Activated naive CD4-positive, alpha-beta T cell (primary cell): ENCODE results near the gene NLRC5.
"Not testable (repeated sequence)": the region's sequence is repeated elsewhere in the genome, so short reads cannot be mapped to it uniquely, and the experiment has no call there.

ENCODE experiments used
- DNase-seq, 4 experiments: peaks; one replicate each; lab custom pipeline; 2025; lab: John Stamatoyannopoulos, UW

NLRC5 gene

DNA sequence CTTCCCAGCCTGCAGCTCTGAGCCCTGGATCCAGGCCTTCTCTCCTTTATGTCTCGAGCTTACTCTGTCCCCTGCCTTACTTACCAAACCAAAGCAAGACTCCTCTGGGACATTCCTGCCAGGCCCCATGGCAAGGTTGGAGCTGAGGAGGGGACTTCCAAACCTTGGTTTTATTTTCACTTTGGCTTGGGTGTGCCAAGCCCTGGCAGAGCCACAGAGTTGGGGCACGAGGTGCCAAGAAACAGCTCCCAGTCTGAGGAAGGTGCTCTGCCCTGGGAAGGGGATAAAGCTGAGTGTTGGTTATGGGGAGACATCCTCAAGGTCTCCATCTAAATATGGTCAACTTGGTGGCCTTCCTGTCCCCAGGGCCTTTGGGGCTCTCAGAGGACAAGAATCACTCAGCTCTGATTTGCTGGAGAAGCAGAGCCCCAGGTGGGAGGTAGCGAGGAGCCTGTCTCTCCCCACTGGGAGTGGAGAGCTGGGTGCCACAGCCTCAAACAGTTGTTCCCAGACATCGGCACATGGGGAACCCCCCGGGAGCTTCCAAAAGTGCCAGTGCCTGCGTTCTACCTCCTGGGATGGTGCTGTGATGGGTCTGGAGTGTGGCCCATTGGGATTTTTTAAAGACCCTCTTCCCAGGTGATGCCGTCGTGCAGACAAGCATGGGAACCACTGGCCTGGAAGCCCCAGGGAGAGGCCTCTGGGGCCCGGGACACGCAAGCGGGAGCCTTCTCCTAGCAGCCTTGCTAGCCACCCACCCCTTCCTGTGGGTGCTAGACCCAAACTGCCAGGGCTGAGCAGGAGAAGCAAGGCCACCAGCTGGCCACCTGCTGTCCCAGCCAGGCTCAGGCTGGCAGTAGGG is 10.3 kb downstream of the NLRC5 start:
- no peak for DNase-seq

GRCh38 chr16:57000271-57001025 is 11.1 kb downstream of the NLRC5 start:
- no peak for DNase-seq

DNA sequence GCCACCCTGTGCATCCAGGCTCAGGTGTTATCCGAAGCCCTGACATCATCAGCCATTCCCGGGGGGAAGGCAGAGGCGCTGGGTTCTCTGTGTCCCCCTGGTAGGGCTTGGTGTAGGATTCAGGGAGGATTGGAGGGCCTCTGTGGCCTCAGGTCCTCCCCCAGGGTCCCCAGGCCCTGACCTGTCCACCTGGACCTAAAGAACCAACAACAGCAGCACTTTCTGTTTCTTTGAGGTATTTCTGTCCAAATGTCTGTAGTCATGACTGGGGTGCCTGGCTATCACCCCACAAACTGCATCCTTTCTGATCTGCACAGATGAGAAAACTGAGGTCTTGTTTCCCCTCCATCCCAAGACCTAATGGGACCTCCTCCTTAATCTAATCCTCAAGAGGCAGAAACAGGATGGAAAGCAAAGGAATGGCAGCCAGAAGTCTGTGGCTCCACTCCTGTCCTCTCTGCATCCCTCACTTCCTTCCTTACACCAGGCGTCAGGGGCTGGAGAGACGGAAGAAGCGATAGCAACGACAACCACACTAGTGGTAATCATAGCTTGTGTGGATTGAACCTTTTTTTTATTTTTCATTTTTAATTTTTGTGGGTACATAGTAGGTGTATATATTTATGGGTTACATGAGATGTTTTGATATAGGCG is 11.8 kb downstream of the NLRC5 start:
- DNase-seq: no peak

- DNase-seq: no peak
These were observed 14.4 kb downstream of the NLRC5 start for GRCh38 chr16:57003439-57004386.

GRCh38 chr16:57004387-57005250 is 15.3 kb downstream of the NLRC5 start:
- DNase-seq: no peak

DNA sequence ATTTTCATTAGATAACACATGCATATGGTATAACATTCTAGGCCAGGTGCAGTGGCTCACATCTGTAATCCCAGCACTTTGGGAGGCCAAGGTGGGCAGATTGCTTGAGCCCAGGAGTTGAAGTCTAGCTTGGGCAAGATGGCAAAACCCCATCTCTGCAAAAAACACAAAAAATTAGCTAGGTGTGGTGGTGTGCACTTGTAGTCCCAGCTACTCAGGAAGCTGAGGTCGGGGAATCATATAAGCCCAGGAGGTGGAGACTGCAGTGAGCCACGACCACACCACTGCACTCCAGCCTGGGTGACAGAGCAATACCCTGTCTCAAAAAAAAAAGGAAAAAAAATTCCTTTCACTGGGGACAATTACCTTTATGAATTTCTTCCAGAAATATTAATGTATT is 16.2 kb downstream of the NLRC5 start:
- not testable (repeated sequence) for DNase-seq

DNA sequence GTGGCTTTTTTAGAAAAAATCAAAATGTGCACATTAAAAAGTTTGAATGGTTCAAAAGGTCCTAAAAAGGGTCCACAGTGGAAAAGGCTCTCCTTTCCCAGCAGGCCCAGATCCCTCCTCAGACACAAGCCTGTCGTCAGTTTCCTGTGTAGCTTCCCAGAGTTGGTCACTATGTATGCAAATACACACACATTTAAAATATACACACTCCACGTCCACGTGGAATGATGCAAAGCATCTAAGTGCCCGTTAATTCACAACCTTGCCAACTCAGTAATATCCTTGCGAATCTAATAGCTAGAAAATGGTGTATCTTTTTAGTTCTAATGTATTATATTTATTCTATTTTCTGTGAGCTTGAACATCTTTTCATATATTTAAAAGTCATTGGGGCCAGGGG is 17.7 kb downstream of the NLRC5 start:
- no peak for DNase-seq

DNA sequence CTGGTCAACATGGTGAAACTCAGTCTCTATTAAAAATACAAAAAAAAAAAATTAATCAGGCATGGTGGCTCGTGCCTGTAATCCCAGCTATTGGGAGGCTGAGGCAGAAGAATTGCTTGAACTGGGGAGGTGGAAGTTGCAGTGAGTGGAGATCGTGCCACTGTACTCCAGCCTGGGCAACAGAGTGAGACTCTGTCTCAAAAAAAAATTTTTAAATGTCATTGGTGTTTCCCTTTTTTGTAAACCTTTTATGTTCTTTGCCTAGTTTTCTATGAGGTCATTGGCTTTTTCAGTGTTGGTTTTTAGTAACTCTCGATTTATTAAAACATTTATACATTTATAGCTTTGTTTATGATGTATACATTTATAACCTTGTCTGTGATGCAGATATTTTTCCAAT is 18.2 kb downstream of the NLRC5 start:
- no peak for DNase-seq

DNA sequence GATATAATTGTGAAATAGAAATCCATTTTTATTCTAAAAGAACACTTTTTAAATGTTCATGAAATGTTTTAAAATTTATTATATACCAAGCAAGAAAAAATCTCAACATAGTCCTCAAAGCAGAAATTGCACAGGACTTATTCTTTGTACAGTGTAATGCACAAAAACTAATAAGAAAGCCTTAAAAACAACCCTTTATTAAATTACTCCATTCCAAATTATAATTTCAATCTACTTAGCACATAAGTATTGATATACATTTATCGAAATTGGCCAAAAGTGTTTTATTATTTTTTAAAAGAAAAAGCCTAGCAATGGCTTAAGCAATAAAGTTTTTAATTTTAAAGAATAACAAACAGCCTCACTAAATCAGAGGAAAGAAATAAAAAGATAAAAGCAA is 19.1 kb downstream of the NLRC5 start:
- DNase-seq: no peak

- DNase-seq: no peak
These were observed 20.4 kb downstream of the NLRC5 start for GRCh38 chr16:57009643-57010170.

DNA sequence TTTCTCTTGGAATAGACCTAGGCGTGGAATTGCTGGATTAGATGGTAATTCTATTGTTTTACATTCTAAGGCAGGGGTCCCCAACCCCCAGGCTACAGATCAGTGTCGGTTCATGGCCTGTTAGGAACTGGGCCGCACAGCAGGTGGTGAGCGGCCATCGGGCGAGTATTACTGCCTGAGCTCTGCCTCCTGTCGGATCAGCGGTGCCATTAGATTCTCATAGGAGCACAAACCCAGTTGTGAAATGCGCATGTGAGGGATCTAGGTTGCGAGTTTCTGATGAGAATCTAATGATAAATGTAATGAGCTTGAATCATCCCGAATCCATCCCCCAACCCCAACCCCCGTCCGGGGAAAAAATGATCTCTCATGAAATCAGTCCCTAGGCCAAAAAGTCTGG is 23.0 kb downstream of the NLRC5 start:
- DNase-seq: no peak

DNA sequence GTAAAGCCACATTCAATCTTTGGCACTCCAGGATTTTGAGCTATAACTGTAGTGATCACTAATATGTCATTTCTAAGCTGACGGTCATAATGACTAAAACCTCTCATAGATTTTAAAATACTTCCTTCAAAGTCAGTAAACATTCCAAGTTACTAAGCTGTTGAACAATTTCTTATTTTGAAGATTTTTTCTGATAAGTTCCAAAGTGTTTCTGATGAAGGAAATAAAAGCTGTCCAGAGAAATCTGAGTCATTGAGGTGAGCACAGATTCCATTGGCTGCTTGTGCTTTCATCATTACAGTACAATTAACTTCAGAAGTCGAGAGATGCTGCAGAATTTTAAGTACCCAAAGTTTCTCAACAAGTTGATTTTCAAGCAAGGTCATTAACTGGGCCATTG is 23.9 kb downstream of the NLRC5 start:
- no peak for DNase-seq

DNA sequence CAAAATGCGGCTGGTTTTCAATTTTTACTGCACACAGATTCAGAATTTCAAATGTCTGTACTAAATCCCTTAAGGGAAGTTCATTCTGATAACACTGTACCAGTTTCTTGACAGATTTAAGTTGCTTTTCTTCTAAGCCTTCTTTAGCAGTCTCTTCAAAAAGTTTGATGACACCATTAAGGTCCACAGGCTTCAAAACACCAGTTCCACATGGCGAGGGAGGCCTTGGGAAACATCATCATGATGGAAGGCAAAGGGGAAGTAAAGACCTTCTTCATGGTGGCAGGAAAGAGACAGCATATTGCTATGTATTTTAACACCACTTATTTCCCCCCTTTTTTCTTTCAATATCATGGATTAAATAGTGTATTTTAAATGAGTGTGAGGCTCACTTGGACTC is 24.5 kb downstream of the NLRC5 start:
- DNase-seq: no peak

- no peak for DNase-seq
These were observed 26.9 kb downstream of the NLRC5 start for GRCh38 chr16:57016301-57016700.

GRCh38 chr16:57016831-57017230 is 27.5 kb downstream of the NLRC5 start:
- no peak for DNase-seq

GRCh38 chr16:57017251-57017650 is 27.9 kb downstream of the NLRC5 start:
- DNase-seq: no peak

DNA sequence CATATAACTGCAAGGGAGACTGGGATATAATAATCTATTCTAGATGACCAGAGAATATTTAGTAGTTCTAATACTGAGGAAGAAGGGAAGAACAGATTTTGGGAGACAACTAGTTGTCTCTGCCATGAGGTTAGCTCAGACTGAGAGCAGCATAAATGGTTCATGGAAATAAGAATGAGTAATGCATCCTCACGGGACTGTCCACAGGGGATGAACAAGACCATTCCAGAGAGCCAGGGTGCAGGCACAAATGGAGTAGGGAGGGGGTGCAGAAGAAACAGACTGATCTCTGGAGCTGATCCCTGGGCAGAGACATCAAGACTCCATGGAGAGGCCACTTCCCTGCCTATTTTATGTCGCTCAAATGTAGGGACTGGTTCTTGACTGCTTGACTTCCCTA is 30.4 kb downstream of the NLRC5 start:
- no peak for DNase-seq

DNA sequence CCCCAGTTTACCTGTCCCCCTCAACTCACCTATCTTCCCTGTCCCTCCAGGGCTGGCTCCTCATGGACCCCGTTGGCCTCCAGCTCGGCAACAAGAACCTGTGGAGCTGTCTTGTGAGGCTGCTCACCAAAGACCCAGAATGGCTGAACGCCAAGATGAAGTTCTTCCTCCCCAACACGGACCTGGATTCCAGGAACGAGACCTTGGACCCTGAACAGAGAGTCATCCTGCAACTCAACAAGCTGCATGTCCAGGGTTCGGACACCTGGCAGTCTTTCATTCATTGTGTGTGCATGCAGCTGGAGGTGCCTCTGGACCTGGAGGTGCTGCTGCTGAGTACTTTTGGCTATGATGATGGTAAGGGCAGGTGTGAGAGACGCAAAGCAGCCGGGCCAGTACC is 31.3 kb downstream of the NLRC5 start:
- DNase-seq: no peak

DNA sequence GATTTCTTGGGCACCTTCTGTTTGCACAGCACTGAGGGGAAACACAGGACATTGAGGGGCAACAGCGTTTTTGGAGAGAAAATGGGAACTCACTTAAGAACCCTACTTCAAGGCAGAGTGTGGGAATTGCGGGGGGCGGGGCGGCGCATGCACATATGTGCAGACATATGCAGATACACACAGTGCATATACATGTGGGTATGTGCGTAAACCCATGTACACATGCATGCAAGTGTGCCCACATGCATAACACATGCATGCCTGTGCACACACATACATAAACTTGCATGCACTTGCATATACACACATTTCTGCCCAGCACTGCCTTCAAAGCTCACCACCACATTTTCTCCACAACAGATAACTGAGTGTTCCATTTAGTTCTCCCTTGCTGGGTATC is 32.4 kb downstream of the NLRC5 start:
- DNase-seq: no peak

- no peak for DNase-seq
These were observed 33.1 kb downstream of the NLRC5 start for GRCh38 chr16:57022445-57022844.
